ENCODE results near the gene ZNF219.

The ZNF219 gene

DNA sequence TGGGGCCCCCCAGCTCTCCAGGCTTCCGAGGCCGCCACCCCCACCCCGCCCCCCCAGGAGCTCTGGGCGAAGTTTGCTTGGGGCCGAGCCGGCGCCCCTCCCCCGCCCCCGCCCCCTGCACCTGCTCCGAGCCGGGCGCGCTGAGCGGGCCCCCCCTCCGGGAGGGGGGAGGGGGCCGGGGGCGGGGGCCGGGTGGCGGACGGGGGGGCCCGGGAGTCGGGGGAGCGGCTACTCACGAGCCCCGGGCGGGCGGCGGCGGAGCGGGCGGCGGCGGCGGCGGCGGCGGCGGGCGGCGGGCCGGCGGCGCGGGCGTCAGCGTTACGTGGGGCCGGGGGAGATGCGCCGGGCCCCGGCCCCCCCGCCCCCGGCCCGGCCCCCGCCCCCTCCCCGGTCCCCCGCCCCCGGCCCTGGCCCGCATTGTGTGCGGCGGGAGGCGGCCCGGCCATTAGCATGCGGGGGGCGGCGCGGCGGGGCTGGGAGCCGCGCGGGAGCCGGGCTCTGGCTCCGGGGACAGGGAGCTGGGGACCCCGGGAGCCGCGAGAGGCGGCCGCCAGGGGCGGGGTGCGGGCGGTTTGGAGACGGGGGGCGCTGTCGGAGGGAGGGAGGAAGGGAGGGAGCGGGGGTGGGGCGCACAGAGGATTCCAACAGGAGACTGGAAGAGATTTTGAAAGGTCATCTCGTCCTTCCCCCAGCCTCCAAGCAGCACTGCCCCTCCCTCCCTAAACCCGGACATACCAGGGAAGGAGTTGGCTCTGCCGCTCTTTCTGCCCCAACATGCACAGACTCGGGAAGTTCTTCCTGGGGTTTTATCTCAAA, at the start of gene ZNF219:
Gene ZNF219, minus strand, starts transcription at position 580 of the 816 bp plus-strand sequence. CDS start 5,064 bp downstream, outside the sequence.
- TF ChIP-seq, protein P1, sequence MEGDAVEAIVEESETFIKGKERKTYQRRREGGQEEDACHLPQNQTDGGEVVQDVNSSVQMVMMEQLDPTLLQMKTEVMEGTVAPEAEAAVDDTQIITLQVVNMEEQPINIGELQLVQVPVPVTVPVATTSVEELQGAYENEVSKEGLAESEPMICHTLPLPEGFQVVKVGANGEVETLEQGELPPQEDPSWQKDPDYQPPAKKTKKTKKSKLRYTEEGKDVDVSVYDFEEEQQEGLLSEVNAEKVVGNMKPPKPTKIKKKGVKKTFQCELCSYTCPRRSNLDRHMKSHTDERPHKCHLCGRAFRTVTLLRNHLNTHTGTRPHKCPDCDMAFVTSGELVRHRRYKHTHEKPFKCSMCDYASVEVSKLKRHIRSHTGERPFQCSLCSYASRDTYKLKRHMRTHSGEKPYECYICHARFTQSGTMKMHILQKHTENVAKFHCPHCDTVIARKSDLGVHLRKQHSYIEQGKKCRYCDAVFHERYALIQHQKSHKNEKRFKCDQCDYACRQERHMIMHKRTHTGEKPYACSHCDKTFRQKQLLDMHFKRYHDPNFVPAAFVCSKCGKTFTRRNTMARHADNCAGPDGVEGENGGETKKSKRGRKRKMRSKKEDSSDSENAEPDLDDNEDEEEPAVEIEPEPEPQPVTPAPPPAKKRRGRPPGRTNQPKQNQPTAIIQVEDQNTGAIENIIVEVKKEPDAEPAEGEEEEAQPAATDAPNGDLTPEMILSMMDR (conservative IDR thresholded peaks at IDR 0.05; ENCODE audit: low read depth, low read length) = no peak
- no peak for DNase-seq (ENCODE audit: low read depth)
- H3K4me3 ChIP-seq (ENCODE audit: low read length) = peak within 1 kb of the TSS; percentile 87

DNA sequence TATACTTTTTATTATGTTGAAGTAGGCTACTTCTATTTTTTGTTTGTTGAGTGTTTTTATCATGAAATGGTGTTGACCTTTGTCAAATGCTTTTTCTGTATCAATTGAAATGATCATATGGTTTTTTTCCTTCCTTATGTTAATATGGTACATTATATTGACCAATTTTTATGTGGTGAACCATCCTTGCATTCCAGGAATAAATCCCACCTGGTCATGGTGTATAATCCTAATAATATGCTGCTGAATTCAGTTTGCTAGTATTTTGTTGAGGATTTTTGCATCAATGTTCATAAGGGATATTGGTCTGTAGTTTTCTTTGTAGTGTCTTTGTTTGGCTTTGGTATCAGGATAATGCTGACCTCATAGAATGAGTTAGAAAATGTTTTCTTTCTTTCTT, 47.0 kb upstream of the ZNF219 start:
- no peak for DNase-seq (ENCODE audit: low read depth)
- TF ChIP-seq, protein P1 (conservative IDR thresholded peaks at IDR 0.05; ENCODE audit: low read depth, low read length) = no peak
- no peak overlapping the region for H3K4me3 ChIP-seq (ENCODE audit: low read length)

DNA sequence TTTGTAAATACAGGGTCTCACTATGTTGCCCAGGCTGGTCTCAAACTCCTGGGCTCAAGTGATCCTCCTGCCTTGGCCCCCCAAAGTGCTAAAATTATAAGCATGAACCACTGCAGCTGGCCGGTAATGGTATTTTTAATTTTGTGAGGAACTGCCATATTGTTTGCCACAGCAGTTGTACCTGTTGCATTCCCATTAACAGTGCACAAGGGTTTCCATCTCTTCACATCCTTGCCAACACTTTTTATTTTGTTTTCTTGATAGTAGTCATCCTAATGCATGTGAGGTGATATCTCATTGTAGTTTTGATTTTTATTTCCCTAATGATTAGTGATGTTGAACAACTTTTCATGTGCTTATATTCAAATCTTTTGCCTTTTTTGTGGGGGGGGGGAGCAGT, 43.9 kb upstream of the ZNF219 start:
- no peak for DNase-seq (ENCODE audit: low read depth)
- TF ChIP-seq, protein P1 (conservative IDR thresholded peaks at IDR 0.05; ENCODE audit: low read depth, low read length) = no peak
- no peak overlapping the region for H3K4me3 ChIP-seq (ENCODE audit: low read length)

DNA sequence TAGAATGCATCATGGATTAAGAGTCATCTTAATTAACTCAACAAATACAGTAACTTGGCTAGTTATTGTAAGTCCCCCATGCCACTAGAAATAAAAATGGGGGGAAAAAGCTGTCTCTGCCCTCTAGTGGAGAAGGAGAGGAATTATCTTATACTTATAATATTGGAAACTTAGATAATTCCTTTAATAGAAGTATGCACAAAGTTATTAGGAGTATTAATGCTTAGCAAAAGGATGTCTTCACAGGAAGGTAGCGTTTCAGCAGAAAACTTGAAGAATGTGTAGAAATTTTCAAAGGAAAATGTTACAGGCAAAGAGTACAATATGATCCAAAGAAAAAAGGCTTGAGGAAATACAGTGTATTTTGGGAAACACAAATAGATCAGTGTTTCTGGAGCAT, 37.6 kb upstream of the ZNF219 start:
- H3K4me3 ChIP-seq (ENCODE audit: low read length) = no peak overlapping the region
- TF ChIP-seq, protein P1 (conservative IDR thresholded peaks at IDR 0.05; ENCODE audit: low read depth, low read length) = peak; percentile 74
- DNase-seq (ENCODE audit: low read depth) = no peak

DNA sequence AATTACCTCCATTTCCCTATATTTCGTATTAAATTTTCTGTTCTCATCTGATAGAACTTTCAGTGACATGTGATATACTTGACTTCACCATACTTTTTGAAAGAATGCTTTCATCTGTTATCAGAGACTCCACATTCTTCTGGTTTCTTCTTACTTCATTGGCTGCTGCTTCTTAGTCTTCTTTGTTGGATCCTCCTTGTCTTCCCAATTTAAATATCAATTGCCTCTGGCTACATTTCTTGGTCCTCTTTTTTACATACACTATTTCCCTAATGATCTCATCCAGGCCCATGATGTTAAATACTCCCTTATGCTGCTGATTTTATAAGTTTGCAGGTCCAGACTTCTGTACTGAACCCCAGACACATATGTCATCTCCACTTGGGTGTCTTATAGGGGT, 35.4 kb upstream of the ZNF219 start:
- DNase-seq (ENCODE audit: low read depth) = no peak
- TF ChIP-seq, protein P1 (conservative IDR thresholded peaks at IDR 0.05; ENCODE audit: low read depth, low read length) = no peak
- H3K4me3 ChIP-seq (ENCODE audit: low read length) = no peak overlapping the region

DNA sequence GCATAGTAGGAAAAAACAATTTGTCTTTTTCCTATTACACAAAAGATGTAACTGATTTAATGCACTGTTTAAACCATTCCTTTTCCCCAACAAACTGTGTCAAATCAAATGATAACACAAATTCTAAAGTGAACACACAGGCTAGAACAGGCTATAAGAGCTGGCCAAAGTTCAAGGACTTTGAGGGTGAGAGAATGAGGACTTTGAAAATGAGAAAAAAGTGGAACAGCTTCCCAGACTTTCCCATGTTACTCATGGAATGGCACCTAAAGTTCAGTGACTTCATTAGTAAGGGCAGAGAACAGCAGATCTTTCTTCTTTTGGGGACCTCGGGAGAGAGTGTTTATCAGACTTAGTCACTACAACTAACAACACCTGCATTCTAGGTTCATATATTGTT, 25.0 kb upstream of the ZNF219 start:
- TF ChIP-seq, protein P1 (conservative IDR thresholded peaks at IDR 0.05; ENCODE audit: low read depth, low read length) = no peak
- no peak overlapping the region for H3K4me3 ChIP-seq (ENCODE audit: low read length)
- no peak for DNase-seq (ENCODE audit: low read depth)

DNA sequence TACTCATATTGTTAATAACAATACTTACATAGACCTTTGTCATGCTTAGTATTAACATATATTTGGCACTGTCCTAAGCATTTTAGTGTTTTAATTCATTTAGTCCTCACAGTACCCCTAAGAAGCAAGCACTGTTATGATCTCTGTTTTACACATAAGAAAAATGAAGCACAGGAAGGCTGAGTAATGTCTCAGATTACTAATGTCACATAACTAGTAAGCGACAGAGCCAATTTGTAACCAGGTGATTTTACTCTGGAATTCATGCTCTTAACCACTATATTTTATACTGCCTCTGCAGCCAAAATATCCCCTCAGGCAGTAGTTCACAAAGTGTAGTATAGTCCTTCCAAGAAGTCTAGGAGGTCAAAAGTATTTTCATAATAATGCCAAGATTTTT, 22.7 kb upstream of the ZNF219 start:
- no peak overlapping the region for H3K4me3 ChIP-seq (ENCODE audit: low read length)
- DNase-seq (ENCODE audit: low read depth) = no peak
- TF ChIP-seq, protein P1 (conservative IDR thresholded peaks at IDR 0.05; ENCODE audit: low read depth, low read length) = no peak

Measured in retinal pigment epithelial cell (primary cell).